Measurements from ENCODE around the gene EIF3K. TPM values are rescaled to one million over a fixed set of nuclear protein-coding genes. Genes with fewer than 3 reads are reported as not detected.

Gene EIF3K
- total RNA-seq, 2 donors from 2014 or later: 219 to 237 TPM

GRCh38 chr19:38679839-38680238 lies 60.9 kb downstream of the EIF3K start:
- Mint-ChIP-seq H3K9me3 (peaks cover 0 to 3% of the 10 kb centered on the region in 2 donors), H3K4me3 (no peak overlapping the region), H3K27ac (no peak overlapping the region)

DNA sequence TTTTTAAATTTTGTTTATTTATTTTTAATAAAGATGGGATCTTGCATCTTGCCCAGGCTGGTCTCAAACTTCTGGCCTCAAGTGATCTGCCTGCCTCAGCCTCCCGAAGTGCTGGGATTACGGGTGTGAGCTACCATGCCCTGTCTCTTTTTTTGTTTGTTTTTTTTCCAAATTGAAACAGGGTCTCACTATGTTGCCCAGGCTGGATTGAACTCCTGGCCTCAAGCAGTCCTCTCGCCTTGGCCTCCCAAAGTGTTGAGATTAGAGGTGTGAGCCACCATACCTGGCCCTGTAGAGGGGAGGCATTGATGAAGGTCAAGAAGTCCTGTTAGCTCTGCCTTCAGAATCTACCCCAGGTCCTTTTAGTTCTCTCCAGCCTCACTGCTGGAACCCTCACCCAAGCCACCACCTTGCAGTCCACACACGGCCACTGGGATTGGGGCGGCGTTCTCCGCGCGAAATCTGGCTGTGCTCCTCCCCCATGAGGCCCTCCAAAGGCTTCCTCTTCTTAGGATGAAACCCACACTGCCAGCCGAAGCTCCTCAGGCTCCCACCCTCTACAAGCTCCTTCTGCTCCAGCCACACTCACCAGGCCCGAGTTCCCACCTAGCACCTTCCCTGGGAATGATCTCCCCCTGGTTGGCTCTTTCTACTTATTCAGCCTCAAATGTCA lies 63.3 kb downstream of the EIF3K start:
- Mint-ChIP-seq H3K4me3 (no peak overlapping the region), H3K27ac (peak overlapping the region; percentile 45), H3K9me3 (peaks cover 0 to 3% of the 10 kb centered on the region in 2 donors), H3K36me3 (ENCODE audit: insufficient read depth in 2 of 2) (peaks cover 3 to 10% of the 10 kb centered on the region in 2 donors), H3K4me1 (ENCODE audit: low read depth) (peaks cover 81% of the 10 kb centered on the region), H3K27me3 (ENCODE audit: low read depth) (no peaks in the 10 kb centered on the region)
- ATAC-seq (replicated peaks in 1 of 2) (no peak), DNase-seq (no peak)

More at GRCh38 chr19:38679839-38680238, 60.9 kb downstream of the EIF3K start:
- Mint-ChIP-seq H3K36me3 (ENCODE audit: insufficient read depth in 2 of 2) (peaks cover 3 to 11% of the 10 kb centered on the region in 2 donors), H3K4me1 (ENCODE audit: low read depth) (peaks cover 80% of the 10 kb centered on the region), H3K27me3 (ENCODE audit: low read depth) (no peaks in the 10 kb centered on the region)
- DNase-seq (no peak), ATAC-seq (replicated peaks in 1 of 2) (no peak)

DNA sequence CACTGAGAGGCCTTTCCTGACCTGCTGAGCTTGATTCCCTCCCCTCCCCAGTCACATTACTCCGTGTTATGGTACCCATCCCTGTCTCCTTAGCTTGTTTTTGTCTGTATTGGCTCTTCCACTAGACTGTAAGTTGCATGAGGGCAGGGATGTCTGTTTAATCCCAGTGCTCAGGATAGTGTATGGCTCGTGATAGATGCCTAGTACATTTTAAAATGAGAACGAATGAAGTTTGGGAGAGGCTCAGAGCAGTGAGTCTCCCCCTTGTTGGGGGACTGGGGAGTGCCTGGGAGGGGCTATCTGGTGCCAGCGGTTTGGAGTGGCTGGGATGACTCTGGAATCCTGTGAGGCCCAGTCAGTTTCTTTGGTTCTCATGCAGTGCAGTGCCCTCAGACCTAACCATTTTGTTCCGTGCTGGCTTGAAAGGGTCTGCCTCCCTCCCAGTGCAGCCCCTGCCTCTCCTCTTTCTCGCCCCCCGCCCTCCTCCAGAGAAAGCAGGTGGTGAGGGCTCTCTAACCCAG lies 63.9 kb downstream of the EIF3K start:
- ATAC-seq (replicated peaks in 1 of 2): no peak
- Mint-ChIP-seq H3K27ac (peak overlapping the region; percentile 47), H3K36me3 (ENCODE audit: insufficient read depth in 2 of 2) (peaks cover 3 to 11% of the 10 kb centered on the region in 2 donors), H3K4me3 (peak overlapping the region; percentile 67 to 82), H3K9me3 (peaks cover 0 to 3% of the 10 kb centered on the region in 2 donors), H3K4me1 (ENCODE audit: low read depth) (peaks cover 83% of the 10 kb centered on the region), H3K27me3 (ENCODE audit: low read depth) (no peaks in the 10 kb centered on the region)
- no peak for DNase-seq

DNA sequence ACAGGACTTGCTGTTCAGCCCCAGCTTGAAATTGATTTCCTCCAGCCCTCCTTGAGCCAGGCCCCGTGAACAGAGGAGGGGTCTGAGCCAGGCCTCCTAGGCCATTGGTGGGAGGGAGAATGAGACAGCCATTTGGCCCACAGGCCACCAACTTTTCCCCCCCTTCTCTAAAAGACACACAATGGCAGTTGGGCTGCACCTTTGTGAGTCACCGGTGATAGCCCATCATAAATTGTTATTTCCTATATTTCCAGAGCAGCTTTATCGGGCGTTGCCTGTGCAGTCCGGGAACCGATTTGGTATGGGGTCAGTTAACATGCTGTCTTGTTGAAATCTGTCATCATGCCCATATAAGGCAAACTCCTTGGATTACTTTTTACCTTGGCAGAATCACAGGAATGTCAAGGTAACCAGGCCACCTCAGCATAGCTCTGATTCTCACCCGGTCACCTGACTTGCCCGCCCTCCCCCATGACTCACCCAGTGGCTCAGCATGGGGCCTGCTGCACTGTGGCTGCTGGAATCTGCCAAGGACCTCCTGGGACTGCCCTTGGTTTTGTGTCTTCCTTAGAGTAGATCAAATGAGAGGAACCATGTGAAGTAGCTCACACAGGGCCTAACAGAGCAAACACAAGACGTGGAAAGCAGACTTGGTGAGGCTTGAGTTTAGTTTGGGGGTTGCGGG lies 64.5 kb downstream of the EIF3K start:
- H3K4me3 Mint-ChIP-seq: peak overlapping the region; percentile 67 to 82
- DNase-seq: peak; percentile 62 to 73

DNA sequence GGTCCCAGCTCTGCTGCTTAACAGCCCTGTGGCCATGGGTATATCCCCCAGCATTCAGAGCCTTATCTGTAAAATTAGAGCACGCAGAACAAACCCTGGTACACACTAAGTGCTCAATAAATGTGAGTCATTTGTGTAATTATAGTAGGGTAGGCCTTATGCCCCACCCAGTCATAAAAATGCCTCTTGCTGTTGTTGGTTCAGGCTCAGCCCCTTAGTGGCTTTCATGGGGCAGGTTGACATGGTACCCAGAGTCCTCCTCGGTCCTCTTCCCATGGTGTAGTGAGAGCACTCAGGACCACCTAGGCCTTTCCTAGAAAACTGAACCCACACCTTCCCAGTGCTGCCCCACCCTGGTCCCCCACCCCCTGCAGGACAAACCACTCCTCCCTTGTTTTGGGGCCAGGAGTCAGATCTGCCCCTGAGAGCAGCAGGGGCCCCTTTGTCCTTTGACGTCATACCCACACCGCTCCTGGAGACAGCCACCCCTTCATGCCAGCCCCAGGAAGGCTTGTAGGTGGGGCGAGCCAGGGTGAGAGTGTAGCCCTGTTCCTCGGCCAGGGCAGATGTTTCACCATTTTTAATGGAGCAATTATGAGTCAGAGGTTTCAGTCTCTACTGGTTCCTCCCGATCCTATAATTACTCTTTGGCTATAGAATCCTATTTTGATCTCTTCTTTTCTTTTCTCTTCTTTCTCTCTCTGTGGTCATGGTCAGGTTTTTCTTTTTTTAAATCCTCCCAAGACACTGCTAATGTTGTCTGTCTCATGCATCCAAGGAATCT lies 65.3 kb downstream of the EIF3K start:
- ATAC-seq (replicated peaks in 1 of 2) (peak; percentile 61 to 68), DNase-seq (peak; percentile 51 to 66)
- Mint-ChIP-seq H3K27ac (peak overlapping the region; percentile 88), H3K27me3 (ENCODE audit: low read depth) (no peaks in the 10 kb centered on the region), H3K9me3 (peaks cover 0 to 3% of the 10 kb centered on the region in 2 donors), H3K4me3 (peak overlapping the region; percentile 67 to 82), H3K4me1 (ENCODE audit: low read depth) (peaks cover 79% of the 10 kb centered on the region), H3K36me3 (ENCODE audit: insufficient read depth in 2 of 2) (peaks cover 3 to 13% of the 10 kb centered on the region in 2 donors)

More for the DNA sequence above, 64.5 kb downstream of the EIF3K start:
- ATAC-seq (replicated peaks in 1 of 2): peak; percentile 63 to 67
- no peaks in the 10 kb centered on the region for H3K27me3 Mint-ChIP-seq (ENCODE audit: low read depth)
- peak overlapping the region; percentile 47 for H3K27ac Mint-ChIP-seq
- peaks cover 0 to 3% of the 10 kb centered on the region in 2 donors for H3K9me3 Mint-ChIP-seq
- H3K4me1 Mint-ChIP-seq (ENCODE audit: low read depth): peaks cover 79% of the 10 kb centered on the region
- peaks cover 3 to 11% of the 10 kb centered on the region in 2 donors for H3K36me3 Mint-ChIP-seq (ENCODE audit: insufficient read depth in 2 of 2)

DNA sequence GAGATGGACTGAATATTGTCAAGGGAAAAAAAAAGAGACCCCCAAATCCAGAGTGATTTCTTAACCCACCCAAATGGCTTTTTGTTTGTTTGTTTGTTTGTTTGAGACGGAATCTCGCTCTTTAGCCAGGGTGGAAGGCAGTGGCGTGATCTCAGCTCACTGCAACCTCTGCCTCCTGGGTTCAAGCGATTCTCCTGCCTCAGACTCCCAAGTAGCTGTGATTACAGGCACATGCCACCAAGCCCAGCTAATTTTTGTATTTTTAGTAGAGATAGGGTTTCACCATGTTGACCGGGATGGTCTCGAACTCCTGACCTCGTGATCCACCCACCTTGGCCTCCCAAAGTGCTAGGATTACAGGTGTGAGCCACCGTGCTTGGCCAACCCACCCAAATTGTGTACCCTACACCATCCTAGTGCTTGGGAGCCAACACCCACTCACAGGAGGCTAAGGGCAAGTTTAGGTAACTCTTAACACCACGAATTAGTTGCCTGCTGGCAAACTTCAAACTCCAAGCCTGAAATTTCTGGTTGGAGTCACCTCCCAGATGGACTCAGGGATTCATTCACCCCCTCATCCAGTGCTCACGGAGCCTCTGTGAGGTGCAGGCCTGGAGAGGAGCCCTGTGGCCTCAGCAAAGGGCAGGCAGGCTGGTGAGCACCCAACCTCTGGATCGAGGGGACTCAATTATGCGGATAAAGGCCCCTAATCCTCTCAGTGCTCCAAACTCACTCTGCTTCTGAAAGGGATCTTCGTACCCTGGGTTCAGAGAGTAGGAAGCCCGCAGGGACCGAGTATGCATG lies 66.1 kb downstream of the EIF3K start:
- Mint-ChIP-seq H3K27ac (peak overlapping the region; percentile 88), H3K27me3 (ENCODE audit: low read depth) (no peaks in the 10 kb centered on the region), H3K9me3 (peaks cover 0 to 3% of the 10 kb centered on the region in 2 donors), H3K36me3 (ENCODE audit: insufficient read depth in 2 of 2) (peaks cover 3 to 13% of the 10 kb centered on the region in 2 donors), H3K4me1 (ENCODE audit: low read depth) (peaks cover 73% of the 10 kb centered on the region), H3K4me3 (peak overlapping the region; percentile 67 to 82)
- ATAC-seq (replicated peaks in 1 of 2) (no peak), DNase-seq (no peak)

- Mint-ChIP-seq H3K4me1 (ENCODE audit: low read depth) (peaks cover 65% of the 10 kb centered on the region), H3K27me3 (ENCODE audit: low read depth) (no peaks in the 10 kb centered on the region), H3K36me3 (ENCODE audit: insufficient read depth in 2 of 2) (peaks cover 3 to 13% of the 10 kb centered on the region in 2 donors), H3K27ac (peak overlapping the region; percentile 88), H3K4me3 (peak overlapping the region; percentile 67 to 82), H3K9me3 (peaks cover 0 to 3% of the 10 kb centered on the region in 2 donors)
- no peak for DNase-seq
- ATAC-seq (replicated peaks in 1 of 2): peak; percentile 4 to 25
Measured at GRCh38 chr19:38685666-38686529, 66.9 kb downstream of the EIF3K start.

DNA sequence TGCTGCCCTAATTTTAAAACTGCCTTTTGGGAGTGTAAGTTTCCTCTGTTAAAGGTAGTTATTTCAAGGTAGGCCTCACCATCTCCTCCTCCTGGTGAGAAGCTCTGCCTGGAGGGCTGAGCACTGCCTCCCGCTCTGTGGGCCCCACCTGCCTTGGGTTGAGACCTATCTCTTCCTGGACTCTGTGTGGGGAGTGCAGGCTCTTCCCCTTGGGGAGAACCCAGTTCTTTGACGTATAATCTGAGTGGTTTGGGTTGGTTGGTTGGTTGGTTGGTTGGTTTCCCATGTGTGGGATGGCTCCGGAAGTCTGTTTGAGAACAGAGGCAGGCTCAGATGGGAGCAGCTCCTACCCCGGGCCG lies 67.5 kb downstream of the EIF3K start:
- Mint-ChIP-seq H3K27ac (peak overlapping the region; percentile 88), H3K36me3 (ENCODE audit: insufficient read depth in 2 of 2) (peaks cover 3 to 13% of the 10 kb centered on the region in 2 donors), H3K27me3 (ENCODE audit: low read depth) (no peaks in the 10 kb centered on the region), H3K9me3 (peaks cover 0 to 3% of the 10 kb centered on the region in 2 donors), H3K4me3 (peak overlapping the region; percentile 67 to 82), H3K4me1 (ENCODE audit: low read depth) (peaks cover 59% of the 10 kb centered on the region)
- ATAC-seq (replicated peaks in 1 of 2): peak; percentile 60 to 73
- DNase-seq: peak; percentile 50 to 63

Other genes with a start within 250 kb of the EIF3K start
- 100 to 1,000 TPM; 136 to 168 TPM for gene PSMD8, start 244.6 kb upstream of the EIF3K start, total RNA-seq
- gene GGN, start 231.2 kb upstream of the EIF3K start, total RNA-seq: 1 to 10 TPM in 1 of 2 donors, under 1 TPM in 1; 0.43 to 1.4 TPM
- gene SPRED3, start 230.5 kb upstream of the EIF3K start, total RNA-seq: 1 to 10 TPM; 1.7 to 4.2 TPM
- 10 to 100 TPM; 41.0 to 45.1 TPM for gene FAM98C, start 216.1 kb upstream of the EIF3K start, total RNA-seq
- gene RASGRP4, start 193.0 kb upstream of the EIF3K start, total RNA-seq: 10 to 100 TPM; 10.1 to 11.3 TPM
- 1 to 10 TPM; 3.3 to 5.3 TPM for gene RYR1, start 185.5 kb upstream of the EIF3K start, total RNA-seq
- 100 to 1,000 TPM; 261 to 262 TPM for gene MAP4K1, start 1.2 kb upstream of the EIF3K start, total RNA-seq
- 100 to 1,000 TPM; 200 to 227 TPM for gene ACTN4, start 28.5 kb downstream of the EIF3K start, total RNA-seq
- gene CAPN12, start 125.3 kb downstream of the EIF3K start, total RNA-seq: 10 to 100 TPM in 1 of 2 donors, 1 to 10 TPM in 1; 8.3 to 15.2 TPM
- not detected for gene LGALS7, start 154.3 kb downstream of the EIF3K start, total RNA-seq
- not detected for gene LGALS7B, start 170.0 kb downstream of the EIF3K start, total RNA-seq
- gene LGALS4, start 193.8 kb downstream of the EIF3K start, total RNA-seq: 1 to 10 TPM; 2.3 to 4.1 TPM
- gene ECH1, start 212.6 kb downstream of the EIF3K start, total RNA-seq: 100 to 1,000 TPM; 183 to 210 TPM
- 100 to 1,000 TPM; 427 to 457 TPM for gene HNRNPL, start 230.8 kb downstream of the EIF3K start, total RNA-seq